Type B pancreatic cell (in vitro differentiated cells): ENCODE measurements around the gene MAU2. TPM values are rescaled to one million over a fixed set of nuclear protein-coding genes. Genes with fewer than 3 reads are reported as not detected.

Experiments
- DNase-seq: peaks from one replicate; pipeline ENCODE4 v3.0.0; 2021; ENCODE audit warnings: mixed read lengths; ENCODE audit not compliant: unreplicated experiment; ENCODE audit errors: extremely low spot score
- H3K27ac Mint-ChIP-seq: 2 replicates; pipeline ENCODE4 v1.8.0; 2021; ENCODE audit warnings: mild to moderate bottlenecking, mixed read lengths
- H3K27me3 Mint-ChIP-seq: 2 replicates; pipeline ENCODE4 v1.8.0; 2021; ENCODE audit warnings: mixed read lengths
- H3K36me3 Mint-ChIP-seq: 2 replicates; pipeline ENCODE4 v1.8.0; 2021; ENCODE audit warnings: mixed read lengths
- H3K4me1 Mint-ChIP-seq: one replicate; pipeline ENCODE4 v1.8.0; 2021; ENCODE audit warnings: mixed read lengths; ENCODE audit not compliant: unreplicated experiment
- H3K4me3 Mint-ChIP-seq: 2 replicates; pipeline ENCODE4 v1.8.0; 2021; ENCODE audit warnings: mild to moderate bottlenecking, mixed read lengths
- H3K9me3 Mint-ChIP-seq: 2 replicates; pipeline ENCODE4 v1.8.0; 2021; ENCODE audit warnings: mixed read lengths
- CTCF ChIP-seq: fragments of 200-600 bp; sonication (generic); conservative IDR thresholded peaks from 2 replicates; pipeline ENCODE4 v1.5.0; 2021; ENCODE audit warnings: antibody characterized with exemption, mild to moderate bottlenecking
- total RNA-seq: library from RNA; stranded (reverse); gene quantifications from 2 replicates; pipeline ENCODE4 v1.2.1, GENCODE V29; 2021; ENCODE audit warnings: low replicate concordance

MAU2 gene
- total RNA-seq, 1 donor from 2014 or later, result 83.3 TPM

- no peaks in the 10 kb centered on the region for H3K9me3 Mint-ChIP-seq
- peaks cover 22% of the 10 kb centered on the region for H3K36me3 Mint-ChIP-seq
- no peak for TF ChIP-seq CTCF
- H3K27ac Mint-ChIP-seq, result no peak overlapping the region
- no peaks in the 10 kb centered on the region for H3K4me1 Mint-ChIP-seq
- no peak overlapping the region for H3K4me3 Mint-ChIP-seq
- no peaks in the 10 kb centered on the region for H3K27me3 Mint-ChIP-seq
- DNase-seq, result no peak
Measured at GRCh38 chr19:19285686-19286085, 34.9 kb upstream of the MAU2 start.

- DNase-seq, result no peak
- Mint-ChIP-seq H3K36me3 (peaks cover 34% of the 10 kb centered on the region), H3K4me3 (no peak overlapping the region), H3K27me3 (no peaks in the 10 kb centered on the region), H3K27ac (no peak overlapping the region), H3K9me3 (no peaks in the 10 kb centered on the region), H3K4me1 (no peaks in the 10 kb centered on the region)
- no peak for TF ChIP-seq CTCF
Measured at GRCh38 chr19:19292607-19293006, 28.0 kb upstream of the MAU2 start.

GRCh38 chr19:19294914-19295313 lies 25.7 kb upstream of the MAU2 start:
- Mint-ChIP-seq H3K4me1 (no peaks in the 10 kb centered on the region), H3K27me3 (no peaks in the 10 kb centered on the region), H3K9me3 (no peaks in the 10 kb centered on the region), H3K4me3 (no peak overlapping the region), H3K36me3 (peaks cover 31% of the 10 kb centered on the region), H3K27ac (no peak overlapping the region)
- no peak for DNase-seq
- TF ChIP-seq CTCF, result no peak

- Mint-ChIP-seq H3K27me3 (no peaks in the 10 kb centered on the region), H3K4me1 (no peaks in the 10 kb centered on the region), H3K4me3 (no peak overlapping the region), H3K27ac (no peak overlapping the region), H3K36me3 (peaks cover 18% of the 10 kb centered on the region), H3K9me3 (no peaks in the 10 kb centered on the region)
- DNase-seq, result no peak
- TF ChIP-seq CTCF, result no peak
Measured at GRCh38 chr19:19296953-19297689, 23.5 kb upstream of the MAU2 start.

- H3K36me3 Mint-ChIP-seq, result peaks cover 11% of the 10 kb centered on the region
- no peaks in the 10 kb centered on the region for H3K27me3 Mint-ChIP-seq
- no peak overlapping the region for H3K27ac Mint-ChIP-seq
- no peak for TF ChIP-seq CTCF
- H3K9me3 Mint-ChIP-seq, result no peaks in the 10 kb centered on the region
- DNase-seq, result no peak
- H3K4me1 Mint-ChIP-seq, result no peaks in the 10 kb centered on the region
- H3K4me3 Mint-ChIP-seq, result no peak overlapping the region
Measured at GRCh38 chr19:19297759-19298158, 22.9 kb upstream of the MAU2 start.
